Measurements from ENCODE around the gene PDE4D.

Gene PDE4D

GRCh38 chr5:59158637-59159391 lies 734.7 kb downstream of the PDE4D start:
- DNase-seq = no peak

DNA sequence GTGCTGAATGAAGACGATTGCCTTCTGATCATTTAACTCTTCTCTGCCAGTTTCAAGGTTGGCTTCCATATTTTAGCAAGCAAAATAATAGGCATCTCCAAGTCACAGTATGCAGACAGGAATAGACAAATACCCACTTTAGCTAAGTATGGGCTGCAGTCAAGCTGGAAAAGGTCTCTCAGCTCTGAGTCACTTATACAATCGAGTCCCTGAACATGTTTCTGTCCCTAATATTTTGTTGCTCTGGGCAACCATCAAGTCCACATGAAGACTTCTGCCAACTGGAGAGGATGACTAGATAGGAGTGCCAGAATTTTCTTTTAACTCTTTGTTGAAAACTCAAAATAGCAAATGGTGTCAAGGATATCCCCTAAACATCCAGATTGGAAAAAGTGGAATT lies 735.4 kb downstream of the PDE4D start:
- DNase-seq = no peak

GRCh38 chr5:59157068-59157467 lies 736.5 kb downstream of the PDE4D start:
- DNase-seq = no peak

GRCh38 chr5:59152701-59153245 lies 740.8 kb downstream of the PDE4D start:
- no peak for DNase-seq

GRCh38 chr5:59151162-59151889 lies 742.2 kb downstream of the PDE4D start:
- DNase-seq = no peak

DNA sequence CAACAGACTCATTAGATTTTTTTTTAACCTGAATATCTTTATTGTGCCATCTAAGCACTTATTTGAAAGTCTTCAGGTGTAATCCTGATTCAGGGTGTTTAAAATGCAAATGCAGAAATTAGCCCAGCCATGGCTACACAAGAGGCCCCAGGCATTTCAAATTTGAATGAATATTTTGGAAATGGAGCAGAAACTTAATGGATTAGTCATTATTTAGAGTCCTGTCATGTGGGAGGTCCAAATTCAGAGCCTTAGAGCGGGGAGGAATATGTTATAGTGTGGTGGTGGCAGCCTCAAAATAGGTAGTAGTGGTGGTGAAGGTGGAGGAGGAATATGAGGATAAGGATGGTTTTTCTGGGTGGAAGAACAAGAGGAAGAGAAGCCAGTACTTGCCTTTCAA lies 743.7 kb downstream of the PDE4D start:
- no peak for DNase-seq

DNA sequence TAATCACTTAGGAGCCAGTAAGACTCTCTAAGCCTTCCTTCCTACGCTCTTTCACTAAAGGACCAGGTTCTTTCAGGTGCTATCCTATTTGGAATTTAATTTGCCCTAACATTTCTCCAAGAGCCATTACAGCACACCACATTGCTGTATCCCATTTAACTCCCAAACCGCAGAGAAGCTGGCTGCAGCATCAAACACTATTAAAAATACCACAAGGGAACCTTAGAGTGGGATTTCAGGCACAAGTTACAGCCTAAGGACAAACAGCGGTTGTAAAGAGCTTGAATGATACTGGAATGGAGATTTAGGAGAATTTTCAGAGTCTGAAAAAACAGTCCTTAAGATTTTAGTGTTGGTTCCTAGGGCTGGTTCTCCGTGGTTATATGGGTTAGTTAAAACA lies 744.3 kb downstream of the PDE4D start:
- no peak for DNase-seq

DNA sequence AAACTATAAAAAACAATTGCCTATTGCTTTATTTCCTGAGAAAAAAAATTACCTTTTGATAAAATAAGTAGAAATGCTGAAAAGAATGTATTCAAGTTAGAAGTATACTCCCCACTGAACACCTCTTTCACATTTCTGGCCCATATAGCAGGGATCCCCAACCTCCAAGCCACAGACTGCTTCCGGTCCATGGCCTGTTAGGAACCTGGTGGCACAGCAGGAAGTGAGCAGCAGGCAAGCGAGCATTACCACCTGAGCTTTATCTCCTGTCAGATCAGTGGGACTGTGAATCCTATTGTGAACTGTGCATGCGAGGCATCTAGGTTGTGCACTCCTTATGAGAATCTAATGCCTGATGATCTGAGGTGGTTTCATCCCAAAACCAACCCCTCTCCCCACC lies 746.8 kb downstream of the PDE4D start:
- DNase-seq = no peak

DNA sequence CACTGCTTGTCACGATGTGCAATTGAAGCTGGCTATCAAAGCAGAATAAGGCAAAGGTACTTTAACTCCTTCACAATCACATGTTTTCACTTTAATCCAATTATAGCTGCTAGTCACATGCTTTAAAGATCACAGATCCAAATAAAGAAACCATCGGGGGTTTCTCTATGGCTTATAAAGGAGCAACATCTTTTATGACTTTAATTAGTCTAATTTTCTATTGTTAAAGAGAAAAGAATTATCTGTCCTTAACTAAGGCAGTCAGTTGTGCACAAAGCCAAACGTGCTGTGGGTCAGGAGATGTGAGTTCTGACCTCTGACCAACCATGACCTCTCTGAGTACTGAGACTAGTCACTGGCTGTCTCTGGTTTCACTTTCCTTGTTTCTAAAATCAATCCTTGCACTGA lies 749.6 kb downstream of the PDE4D start:
- no peak for DNase-seq

DNA sequence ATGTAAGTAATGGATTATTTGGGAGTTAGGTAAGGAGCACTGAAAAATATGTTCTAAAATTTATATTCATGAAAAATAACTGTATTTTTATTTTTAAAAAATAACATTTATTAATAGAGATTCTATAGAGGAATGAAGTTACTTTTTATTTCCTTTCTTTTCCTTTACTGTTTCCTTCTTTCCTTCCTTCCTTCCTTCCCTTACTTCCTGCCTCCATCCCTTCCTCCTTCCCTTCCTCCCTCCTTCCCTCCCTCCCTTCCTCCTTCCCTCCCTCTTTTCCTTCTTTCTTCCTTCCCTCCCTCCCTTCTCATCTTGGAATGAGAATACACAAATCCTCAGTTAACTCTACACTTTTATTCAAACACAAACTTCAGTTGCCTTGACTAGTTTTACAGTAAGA lies 750.6 kb downstream of the PDE4D start:
- no peak for DNase-seq

DNA sequence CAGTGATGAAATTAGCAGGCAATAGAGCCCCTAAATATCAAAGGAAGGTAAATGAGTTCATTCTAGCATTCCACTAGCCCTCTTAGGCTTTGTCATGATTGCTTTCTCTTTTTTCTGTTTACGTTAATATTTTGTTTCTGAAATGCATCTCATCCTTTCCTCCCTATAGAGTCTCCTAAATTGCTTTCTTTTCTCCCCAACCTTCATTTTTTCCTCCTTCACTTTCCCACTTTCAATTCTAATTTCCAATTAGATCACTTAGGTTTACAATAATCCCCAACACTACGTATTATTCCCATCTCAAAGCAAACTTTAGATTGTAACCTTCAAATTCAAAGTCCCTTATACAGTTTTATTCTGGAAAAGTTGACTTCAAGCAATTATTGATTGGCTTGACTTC lies 751.4 kb downstream of the PDE4D start:
- DNase-seq = no peak

GRCh38 chr5:59140133-59140532 lies 753.4 kb downstream of the PDE4D start:
- DNase-seq = no peak

GRCh38 chr5:59139695-59140094 lies 753.8 kb downstream of the PDE4D start:
- no peak for DNase-seq

- DNase-seq = no peak
Observed at GRCh38 chr5:59138509-59138908, 755.0 kb downstream of the PDE4D start.

- DNase-seq = no peak
Observed at GRCh38 chr5:59137846-59138245, 755.7 kb downstream of the PDE4D start.

DNA sequence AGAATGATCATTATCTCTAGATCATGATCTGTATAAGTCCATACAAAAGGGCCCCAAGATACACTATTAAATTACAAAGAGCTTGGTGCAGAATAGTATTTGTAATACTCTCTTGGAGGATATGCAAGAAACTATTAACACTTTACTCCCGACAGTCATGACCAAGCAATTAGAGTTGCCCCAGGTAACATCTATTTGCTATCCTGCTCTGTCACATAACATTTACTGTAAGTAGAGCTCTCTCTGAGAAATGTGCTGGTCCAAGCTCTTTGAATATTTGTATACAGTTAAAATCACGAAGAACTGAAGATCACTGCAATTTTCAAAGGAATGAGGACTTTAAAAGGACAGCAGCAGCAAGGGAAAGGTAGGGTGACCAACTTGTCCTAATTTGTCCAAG lies 757.0 kb downstream of the PDE4D start:
- no peak for DNase-seq

DNA sequence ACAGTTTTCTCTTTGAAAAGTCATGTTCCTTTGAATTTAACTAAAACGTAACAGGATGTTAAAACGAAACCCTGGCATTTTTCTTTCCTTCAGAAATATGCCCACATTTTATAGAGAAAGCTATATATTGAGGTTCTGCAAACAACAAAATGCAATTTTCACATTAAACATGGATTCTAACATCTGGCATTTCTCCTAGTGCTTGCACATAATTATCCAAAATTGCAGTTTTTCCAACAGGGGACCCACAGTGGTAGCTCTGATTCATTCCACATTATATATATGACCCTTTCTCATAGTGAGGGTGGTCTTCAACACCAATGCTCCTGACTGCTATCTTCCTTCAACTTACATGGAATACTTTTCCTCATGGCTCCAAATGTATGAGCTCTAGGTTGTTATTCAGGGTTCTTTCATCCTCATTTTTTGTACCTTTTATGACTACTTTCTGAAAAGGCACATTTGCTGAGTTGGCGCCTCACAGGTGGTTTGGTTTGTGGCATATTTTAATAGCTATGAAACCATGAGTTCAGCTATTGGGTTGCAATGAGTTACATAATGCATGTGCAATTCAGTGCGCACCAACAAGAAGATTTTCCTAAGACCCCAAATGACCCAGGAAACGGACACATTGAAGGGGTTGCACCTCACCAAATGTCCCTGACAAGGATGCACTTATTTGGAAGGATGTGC lies 758.9 kb downstream of the PDE4D start:
- no peak for DNase-seq

DNA sequence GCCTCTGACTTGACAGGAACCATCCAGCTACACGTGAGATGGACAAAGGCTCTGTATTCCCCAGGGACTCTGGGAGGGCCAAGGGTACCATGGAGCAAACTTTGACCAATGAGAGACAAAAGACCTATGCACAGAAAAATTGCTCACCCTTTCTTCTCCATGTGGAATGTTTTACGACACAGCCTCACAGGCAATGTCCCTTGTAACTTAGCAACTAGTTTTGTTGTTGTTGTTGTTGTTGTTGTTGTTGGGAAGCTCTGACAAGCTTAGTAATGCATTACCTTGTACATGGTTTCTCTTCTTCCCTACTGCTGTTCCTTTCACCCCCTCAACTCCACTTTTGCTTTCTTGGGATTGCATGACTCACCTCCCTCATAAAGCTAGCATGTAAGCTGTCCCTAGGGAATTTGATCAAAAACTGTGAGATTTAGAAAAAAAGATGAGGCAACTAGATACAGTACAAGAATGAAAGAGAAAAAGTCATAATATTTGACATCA lies 759.7 kb downstream of the PDE4D start:
- no peak for DNase-seq

- peak; percentile 61 for DNase-seq
Observed at GRCh38 chr5:59132131-59132530, 761.4 kb downstream of the PDE4D start.

DNA sequence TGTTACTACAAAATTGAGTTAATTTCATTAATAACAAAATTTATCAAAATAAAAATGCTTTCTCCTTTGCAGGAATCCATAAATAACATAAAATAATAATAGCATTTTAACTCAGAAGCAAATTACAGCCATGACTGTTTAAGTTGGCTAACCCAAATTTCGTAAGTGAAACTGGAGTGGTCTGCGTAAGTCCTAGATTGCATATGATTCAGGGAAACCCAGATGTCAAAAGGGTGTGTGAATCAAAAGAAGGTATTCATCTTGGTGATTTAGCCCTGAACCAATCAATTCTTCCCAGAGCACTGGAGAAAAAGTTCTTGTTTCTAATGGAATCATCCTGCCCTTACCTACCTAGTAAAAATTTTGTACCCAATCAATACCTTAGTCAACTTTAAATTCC lies 763.1 kb downstream of the PDE4D start:
- no peak for DNase-seq

DNA sequence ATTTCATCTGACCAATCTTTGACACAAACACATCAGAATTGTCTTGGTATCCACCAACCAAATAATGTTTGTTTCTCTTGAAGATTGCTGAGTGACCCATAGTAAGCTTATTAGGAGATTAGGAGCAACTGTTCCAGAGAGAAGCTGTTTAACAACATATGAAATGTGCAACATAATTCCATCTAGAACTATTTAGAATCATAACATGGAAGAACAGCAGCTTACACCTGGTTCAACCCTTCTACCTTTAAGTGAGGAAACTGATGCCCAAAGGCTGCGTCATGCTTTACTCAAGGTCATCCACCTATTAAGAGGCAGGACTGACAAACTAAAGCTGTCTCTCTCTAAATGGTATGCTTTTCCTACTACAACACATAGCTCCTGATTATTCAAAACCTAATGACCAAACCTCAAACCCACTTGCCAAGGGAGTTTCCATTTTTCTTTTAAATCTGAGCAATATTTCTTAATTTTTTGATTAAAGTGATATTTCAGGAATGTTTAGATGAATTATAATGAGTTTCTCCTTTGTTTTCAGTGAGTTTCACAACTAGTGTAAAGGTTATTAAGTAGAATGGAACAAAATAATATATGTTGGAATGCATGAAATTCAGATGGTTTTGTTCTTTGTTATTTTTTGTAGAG lies 764.8 kb downstream of the PDE4D start:
- DNase-seq = no peak

DNA sequence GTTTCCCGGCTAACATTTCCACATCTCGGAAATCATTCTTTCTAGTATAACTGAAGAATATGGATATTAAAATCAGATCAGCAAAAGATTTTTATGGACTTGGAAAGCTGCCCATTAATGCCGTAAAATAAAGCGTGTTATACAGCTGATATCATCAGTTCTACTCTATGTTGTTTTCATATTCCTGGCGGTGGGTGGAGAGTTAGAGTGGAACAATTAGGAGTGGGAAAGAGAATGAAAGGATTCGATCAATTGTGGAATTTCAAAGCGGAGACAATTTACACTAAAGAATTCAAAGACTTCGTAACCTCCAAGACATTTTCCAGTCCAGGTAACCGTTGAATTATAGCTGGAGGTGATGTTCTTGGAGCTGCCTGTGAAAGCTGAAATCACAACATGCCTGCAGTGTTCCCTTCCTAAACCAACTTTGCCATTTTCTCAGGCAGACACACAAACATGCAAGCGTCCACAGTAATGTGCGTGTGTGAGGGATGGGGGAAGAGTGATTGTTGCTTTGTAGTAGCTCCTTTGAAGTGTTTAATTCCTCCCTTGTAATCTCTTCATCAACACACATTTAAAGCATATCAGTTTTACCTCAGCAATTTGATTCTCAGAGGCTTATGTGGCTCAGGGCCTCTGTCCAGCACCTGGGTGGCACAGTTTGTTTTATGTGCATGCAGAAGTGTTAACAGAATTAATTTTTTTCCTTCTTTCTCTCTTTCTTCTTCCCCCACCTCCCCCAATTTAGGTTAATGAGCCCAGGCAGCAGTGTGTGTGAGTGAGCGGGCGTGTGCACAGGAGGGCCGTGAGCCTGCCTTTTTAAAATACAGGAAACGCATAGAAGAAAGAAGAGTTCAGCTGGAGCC lies 766.6 kb downstream of the PDE4D start:
- DNase-seq = no peak

All from central memory CD4-positive, alpha-beta T cell (primary cell).